Right kidney (tissue), 1 donor: ENCODE results near the gene NCR3LG1.

Experiments used
- DNase-seq: peaks from one replicate; pipeline ENCODE4 v3.0.0-alpha.2; 2016

NCR3LG1 gene

GRCh38 chr11:17371614-17372013 is 20.0 kb downstream of the NCR3LG1 start:
- DNase-seq, result no peak

DNA sequence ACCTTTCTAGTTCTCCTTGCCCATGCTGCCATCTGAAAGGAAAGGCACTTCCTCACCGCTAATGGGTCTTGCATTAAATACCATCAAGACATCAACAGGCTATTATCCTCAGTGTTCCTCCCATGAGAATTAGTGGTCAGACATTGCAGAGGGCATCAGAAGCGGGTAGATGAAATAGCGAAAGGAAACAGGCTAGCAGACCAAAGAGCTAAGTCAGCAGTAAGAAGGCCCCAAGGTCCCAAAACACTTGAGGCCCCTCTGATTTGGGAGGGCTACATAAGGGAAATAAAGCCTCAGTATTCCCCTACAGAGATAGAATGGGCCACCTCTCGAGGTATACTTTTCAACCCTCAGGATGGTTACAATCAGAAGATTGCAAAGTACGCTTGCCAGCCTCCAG is 23.9 kb downstream of the NCR3LG1 start:
- DNase-seq, result no peak

GRCh38 chr11:17376493-17376892 is 24.9 kb downstream of the NCR3LG1 start:
- DNase-seq, result no peak

DNA sequence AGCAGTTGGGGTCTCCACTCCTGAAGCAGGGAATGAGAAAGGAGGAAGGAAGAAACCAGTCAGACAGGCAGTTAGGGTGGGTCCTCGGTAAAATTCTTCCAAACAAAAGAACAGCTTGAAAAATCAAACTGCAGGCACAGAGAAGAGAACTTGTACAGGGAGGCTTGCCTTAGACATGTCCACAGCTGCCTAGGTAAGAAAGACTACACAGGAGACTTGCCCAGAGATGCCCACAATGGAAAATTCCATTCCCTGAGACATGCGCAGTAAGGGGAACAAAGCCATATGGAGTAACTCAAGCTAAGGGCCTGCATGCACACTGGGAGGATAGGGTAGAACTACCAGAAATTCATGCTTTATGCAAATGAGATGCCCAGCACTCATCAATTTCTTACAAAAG is 27.1 kb downstream of the NCR3LG1 start:
- no peak for DNase-seq

DNA sequence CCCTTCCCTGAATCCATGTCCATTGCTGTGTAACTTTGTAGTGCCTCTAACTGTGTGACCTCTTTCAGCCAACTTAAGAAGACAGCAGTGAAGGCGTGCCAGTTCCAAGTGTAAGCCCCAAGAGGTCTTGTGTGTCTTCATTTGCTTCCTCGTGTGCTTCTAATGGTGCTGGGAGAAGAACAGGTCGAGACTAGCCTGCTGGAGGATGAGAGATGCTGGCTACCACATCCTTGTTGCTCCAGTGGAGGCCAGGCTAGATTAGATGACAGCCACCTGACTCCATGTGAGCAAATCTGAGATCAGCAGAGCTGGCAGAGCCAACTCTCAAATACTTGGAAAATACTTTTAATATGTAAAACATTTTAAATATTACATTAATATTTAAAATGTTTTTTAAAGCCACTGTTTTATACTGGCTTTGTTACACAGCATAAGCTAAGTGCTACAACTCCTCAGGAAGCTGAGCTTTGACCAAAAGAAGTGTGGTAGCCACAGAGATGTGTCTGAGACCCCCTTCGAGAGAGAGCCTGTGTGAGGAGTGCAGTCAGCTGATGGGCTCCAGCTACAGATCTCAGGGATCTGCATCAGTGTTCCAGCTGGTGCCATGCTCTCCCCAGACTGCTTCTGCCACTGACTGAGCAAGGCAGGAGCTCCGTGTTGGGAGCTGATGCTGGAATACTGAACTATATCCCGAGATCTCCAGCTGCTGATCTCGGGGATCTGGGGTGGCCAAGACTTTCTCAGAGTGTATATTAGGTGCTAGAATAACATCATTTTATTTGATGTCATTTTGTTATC is 28.0 kb downstream of the NCR3LG1 start:
- DNase-seq, result no peak

- DNase-seq, result no peak
Observed at GRCh38 chr11:17381156-17381555, 29.6 kb downstream of the NCR3LG1 start.

DNA sequence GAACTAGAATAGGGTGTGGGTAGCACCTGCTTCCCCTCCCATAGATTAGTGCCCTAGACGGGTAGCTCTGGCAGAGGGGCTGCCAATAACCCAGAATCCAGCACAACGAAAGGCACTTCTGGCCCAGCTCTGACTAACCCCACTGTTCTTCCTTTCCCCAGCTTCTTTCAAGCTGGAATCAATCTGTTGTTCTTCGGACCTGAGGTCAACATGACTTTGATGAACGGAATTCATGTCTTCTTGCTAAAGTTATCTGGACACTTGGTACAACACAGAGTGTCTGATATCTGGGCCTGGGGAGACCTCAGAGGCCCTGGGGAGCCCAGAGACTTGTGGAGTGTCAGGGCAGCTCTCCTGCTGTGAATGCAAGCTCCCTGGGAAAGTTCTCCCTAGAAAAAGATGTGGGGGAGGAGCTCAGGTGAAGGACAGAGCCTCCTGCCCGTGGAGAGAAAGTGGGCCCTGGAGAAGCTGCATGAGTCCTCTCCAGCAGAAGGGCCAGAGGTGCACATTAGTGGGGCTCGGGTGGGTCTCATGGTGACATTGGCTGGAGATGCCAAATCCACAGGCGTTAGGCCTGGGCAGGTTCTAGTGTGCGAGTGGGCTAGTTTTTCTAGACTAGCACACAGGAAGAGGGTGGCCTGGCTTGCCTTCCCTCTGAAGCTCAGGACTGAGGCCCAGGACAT is 30.6 kb downstream of the NCR3LG1 start:
- DNase-seq, result no peak

- DNase-seq, result no peak
Observed at GRCh38 chr11:17383461-17383860, 31.9 kb downstream of the NCR3LG1 start.

DNA sequence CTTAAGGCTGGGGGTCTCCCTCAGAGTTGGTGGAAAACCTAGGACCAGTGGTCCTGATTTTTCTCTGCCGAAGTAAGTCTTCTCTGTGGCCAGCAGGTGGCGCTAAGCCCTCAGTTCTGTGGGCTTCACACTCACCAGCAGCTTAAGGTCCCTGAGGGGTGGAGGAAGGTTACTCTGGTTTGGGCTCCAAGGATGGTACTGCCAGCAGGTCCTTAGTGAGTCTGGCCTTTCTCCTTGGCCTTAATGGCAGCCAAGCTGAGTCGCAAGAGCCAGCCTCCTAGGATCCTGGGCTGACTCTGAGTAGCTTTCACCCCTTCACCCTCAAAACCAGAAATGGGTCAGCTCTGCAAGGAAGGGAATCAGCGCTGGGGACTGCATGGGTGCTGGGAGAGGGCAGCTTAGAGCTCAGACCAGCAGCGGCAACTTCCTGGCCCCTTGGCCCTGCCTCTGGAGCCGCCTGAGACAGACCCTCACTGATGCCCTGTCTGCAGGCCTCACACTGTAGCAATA is 32.5 kb downstream of the NCR3LG1 start:
- peak; percentile 50 for DNase-seq

DNA sequence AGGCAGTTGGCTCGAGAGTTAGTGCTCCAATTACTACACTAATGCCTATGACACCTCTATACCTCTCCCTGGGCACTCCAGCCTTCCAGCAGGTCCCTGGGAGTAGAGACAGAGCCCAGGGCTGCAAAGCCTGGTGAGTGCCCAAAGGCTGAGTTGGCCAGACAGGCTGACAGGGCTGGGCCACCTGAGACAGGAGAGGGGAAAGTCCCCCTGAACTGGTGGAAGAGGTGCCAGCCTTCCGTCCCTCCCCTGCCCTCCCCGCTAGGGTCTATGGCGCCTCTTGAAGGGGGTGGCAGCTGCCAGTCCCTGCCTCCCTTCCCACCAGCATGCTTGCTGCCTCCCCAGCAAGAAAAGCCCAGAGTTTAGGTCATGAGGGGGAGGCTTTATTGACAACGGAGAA is 33.9 kb downstream of the NCR3LG1 start:
- no peak for DNase-seq

GRCh38 chr11:17385926-17386325 is 34.3 kb downstream of the NCR3LG1 start:
- no peak for DNase-seq

- DNase-seq, result peak; percentile 36
Observed at GRCh38 chr11:17386331-17387084, 34.9 kb downstream of the NCR3LG1 start.

- DNase-seq, result no peak
Observed at GRCh38 chr11:17387254-17387653, 35.7 kb downstream of the NCR3LG1 start.

DNA sequence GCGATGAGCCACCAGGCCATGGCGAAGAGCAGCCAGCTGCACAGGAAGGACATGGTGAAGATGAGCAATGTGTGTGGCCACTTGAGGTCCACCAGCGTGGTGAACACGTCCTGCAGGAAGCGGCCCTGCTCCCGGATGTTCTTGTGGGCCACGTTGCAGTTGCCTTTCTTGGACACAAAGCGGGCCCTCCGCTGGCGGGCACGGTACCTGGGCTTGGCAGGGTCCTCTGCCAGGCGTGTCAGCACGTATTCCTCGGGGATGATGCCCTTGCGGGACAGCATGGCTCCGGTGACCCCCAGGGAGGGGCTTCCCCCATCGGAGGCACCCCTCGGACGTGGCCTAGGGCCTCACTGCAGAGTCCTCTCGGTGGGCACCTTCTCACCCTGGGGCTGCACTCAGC is 36.2 kb downstream of the NCR3LG1 start:
- DNase-seq, result no peak

- peak; percentile 62 for DNase-seq
Observed at GRCh38 chr11:17388609-17389210, 37.1 kb downstream of the NCR3LG1 start, which contains the start of gene KCNJ11. KCNJ11 (minus strand) TSS chr11:17388659; CDS start chr11:17388091, 568 bp downstream.

GRCh38 chr11:17389211-17389956 is 37.8 kb downstream of the NCR3LG1 start:
- DNase-seq, result peak; percentile 82

GRCh38 chr11:17389957-17390649 is 38.5 kb downstream of the NCR3LG1 start:
- no peak for DNase-seq

GRCh38 chr11:17391493-17392355 is 40.1 kb downstream of the NCR3LG1 start:
- no peak for DNase-seq

- DNase-seq, result no peak
Observed at GRCh38 chr11:17392872-17393271, 41.3 kb downstream of the NCR3LG1 start.

- no peak for DNase-seq
Observed at GRCh38 chr11:17393472-17393871, 41.9 kb downstream of the NCR3LG1 start.
